Fibroblast of skin of scalp (primary cell): ENCODE measurements around the gene TGFA.

ENCODE experiments used
- DNase-seq: peaks from one replicate; pipeline ENCODE4 v3.0.0-alpha.2; 2013

Gene TGFA

DNA sequence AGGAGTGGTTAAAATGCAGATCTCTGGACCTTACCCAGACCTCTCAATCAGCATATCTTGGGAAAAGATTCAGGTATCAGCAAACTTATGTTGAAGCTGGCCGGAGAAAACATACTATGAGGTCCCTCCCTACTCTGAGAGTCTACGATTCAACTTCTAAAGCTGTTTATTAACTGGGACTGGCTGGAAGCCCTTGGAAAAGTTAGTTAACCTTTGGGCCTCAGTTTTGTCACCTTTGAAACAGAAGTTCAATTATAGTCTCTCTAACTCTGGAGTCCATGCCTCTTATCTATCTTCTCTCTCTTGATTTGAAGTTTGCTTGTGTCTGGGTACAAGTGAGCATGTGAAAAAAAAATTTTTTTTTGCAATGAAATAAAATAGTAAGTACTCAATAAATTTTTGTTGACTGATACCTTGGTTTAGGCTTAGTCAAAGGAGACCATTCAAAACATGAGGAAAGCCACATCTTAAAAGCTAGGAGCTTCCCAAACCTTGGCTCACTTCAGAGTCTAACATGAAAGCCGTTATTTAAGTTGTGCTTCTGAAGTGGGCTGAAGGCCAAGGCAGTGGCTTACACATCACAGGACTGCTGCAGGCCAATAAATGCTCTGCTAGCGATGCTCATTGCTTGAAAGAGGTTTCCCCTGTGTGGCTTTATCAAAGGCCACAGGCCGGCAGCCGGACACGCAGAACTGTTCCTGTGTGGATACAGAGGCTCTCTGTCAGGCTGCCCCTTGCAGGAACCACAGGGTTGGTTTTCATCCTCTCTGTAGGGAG lies 141.1 kb downstream of the TGFA start:
- DNase-seq: no peak

DNA sequence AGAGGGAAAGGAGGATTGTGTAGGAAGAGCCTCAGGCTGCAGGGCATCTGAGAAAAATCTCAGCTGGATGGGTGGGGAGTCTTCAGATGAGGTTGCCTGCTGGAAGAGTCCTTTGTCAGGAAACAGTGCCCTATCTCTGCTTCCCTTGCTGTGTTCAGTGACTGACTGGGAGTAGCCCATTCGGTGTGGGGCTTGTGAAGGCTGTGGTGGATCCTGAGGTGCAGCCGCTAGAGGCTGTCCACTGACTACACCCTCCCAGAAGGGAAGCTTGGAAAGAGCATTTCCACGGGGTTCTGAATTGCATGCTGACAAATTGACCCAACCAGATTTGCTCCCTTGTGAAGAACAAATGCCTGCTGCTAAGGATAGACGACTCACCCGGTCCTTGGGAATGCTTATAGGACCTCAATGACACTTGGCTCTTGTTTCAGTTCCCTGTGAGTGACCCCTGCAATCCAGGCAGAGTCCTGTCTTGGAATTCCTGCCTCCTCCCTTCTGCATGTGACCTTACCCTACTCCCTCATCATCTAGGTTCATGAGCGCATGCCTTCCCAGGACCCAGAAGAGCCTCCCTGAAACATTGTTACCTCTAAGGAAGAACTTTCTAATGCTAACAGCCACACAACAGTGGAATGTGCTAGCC lies 142.0 kb downstream of the TGFA start:
- DNase-seq: no peak

DNA sequence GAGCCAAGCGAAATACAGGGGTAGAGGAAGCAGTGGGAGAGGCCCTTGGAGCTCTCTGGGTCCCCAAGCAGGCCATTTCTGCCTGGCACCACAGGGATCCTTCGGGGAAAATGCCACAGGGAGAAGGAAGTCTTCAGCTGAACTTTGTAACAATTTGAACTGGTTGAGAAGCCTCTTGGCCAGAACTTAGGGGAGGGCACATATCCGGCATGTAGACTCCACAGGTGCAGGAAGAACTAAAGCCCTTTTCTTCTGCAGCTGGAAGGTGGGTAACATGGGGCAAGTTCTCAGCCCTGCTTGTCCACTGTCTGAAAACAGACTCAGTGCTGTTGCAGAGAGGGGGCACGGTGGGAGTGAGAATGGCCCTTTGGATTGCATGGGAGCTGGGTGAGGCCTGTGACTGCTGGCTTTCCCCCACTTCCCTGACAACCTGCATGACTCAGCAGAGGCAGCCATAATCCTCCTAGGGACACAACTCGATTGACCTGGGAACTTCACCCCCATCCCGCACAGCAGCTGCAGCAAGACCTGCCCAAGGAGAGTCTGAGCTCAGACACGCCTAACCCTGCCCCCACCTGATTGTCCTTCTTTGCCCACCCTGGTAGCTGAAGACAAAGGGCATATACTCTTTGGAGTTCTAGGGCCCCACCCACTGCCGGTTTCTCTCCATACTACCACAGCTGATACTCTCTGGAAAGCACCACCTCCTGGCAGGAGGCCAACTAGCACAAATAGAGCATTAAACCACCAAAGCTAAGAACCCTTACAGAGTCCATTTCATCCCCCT lies 150.2 kb downstream of the TGFA start:
- DNase-seq: no peak

DNA sequence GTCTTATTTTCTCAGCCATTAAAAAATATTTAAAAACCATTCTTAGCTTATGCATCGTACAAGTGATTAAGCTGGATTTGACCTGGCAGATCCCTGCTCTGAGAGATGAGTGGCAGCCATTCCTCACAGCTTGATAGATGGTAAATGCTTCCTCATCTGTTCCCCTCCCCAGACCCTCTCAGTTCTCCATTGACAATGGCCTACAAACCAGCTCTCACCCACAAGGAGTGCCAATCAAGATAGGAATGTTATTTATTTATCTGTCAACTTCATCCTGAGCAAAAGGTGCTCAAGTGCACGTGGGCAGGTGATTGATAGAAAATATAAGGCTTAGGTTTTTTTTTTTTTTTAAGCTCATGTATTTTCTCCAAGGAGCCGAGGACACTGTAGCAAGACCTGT lies 153.1 kb downstream of the TGFA start:
- no peak for DNase-seq

DNA sequence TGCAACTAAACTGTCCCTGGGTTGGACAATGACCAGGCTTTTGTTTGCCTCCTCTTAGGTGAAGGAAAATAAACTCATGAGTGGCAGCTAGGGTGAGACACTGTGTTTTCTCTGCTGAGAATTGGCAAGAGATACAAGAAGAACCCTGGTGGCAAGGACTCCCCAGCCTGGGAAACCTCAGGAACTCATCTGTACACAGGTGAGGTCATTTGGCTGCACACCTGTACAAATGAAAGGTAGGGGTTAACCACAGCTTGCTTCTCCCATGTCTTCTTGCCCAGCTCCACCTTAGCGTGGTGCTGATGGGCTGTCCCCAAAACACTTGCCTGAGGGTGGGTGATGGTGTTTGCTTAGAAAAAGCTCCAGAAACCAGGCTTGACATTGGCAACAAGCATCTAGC lies 154.6 kb downstream of the TGFA start:
- DNase-seq: no peak
